ENCODE measurements around the gene CEP83.
"Not testable (repeated sequence)": the region's sequence is repeated elsewhere in the genome, so short reads cannot be mapped to it uniquely, and the experiment has no call there.

CEP83 gene

GRCh38 chr12:94433744-94434143, 25.9 kb downstream of the CEP83 start:
- DNase-seq, result no peak

GRCh38 chr12:94430304-94430703, 29.4 kb downstream of the CEP83 start:
- DNase-seq, result no peak

GRCh38 chr12:94429633-94430032, 30.0 kb downstream of the CEP83 start:
- no peak for DNase-seq

GRCh38 chr12:94429191-94429590, 30.5 kb downstream of the CEP83 start:
- no peak for DNase-seq

GRCh38 chr12:94427501-94428381, 31.9 kb downstream of the CEP83 start:
- DNase-seq, result no peak

GRCh38 chr12:94426049-94426448, 33.6 kb downstream of the CEP83 start:
- DNase-seq, result no peak

GRCh38 chr12:94424830-94425229, 34.8 kb downstream of the CEP83 start:
- DNase-seq, result not testable (repeated sequence)

- DNase-seq, result no peak
Measured at GRCh38 chr12:94421868-94422740, 37.6 kb downstream of the CEP83 start.

- DNase-seq, result no peak
Measured at GRCh38 chr12:94418517-94418916, 41.1 kb downstream of the CEP83 start.

GRCh38 chr12:94416613-94417012, 43.1 kb downstream of the CEP83 start:
- DNase-seq, result no peak

GRCh38 chr12:94415066-94415465, 44.6 kb downstream of the CEP83 start:
- no peak for DNase-seq

- no peak for DNase-seq
Measured at GRCh38 chr12:94405413-94406116, 54.1 kb downstream of the CEP83 start.

- peak; percentile 19 for DNase-seq
Measured at GRCh38 chr12:94404854-94405253, 54.8 kb downstream of the CEP83 start.

GRCh38 chr12:94401326-94401725, 58.3 kb downstream of the CEP83 start:
- no peak for DNase-seq

- DNase-seq, result not testable (repeated sequence)
Measured at GRCh38 chr12:94398685-94399084, 61.0 kb downstream of the CEP83 start.

- DNase-seq, result no peak
Measured at GRCh38 chr12:94397401-94397800, 62.3 kb downstream of the CEP83 start.

- not testable (repeated sequence) for DNase-seq
Measured at GRCh38 chr12:94396014-94396413, 63.7 kb downstream of the CEP83 start.

- no peak for DNase-seq
Measured at GRCh38 chr12:94390130-94390485, 69.6 kb downstream of the CEP83 start.

GRCh38 chr12:94389482-94390129, 70.1 kb downstream of the CEP83 start:
- not testable (repeated sequence) for DNase-seq

- DNase-seq, result no peak
Measured at GRCh38 chr12:94386422-94386821, 73.2 kb downstream of the CEP83 start.

- no peak for DNase-seq
Measured at GRCh38 chr12:94384030-94384429, 75.6 kb downstream of the CEP83 start.

GRCh38 chr12:94380507-94380906, 79.2 kb downstream of the CEP83 start:
- DNase-seq, result no peak
